DMS79 treated with DMSO at 0.1 percent for 48 hours (cell line): ENCODE measurements around the gene DELE1.
A peak's percentile ranks its signal among the peaks of the same experiment; 100 is the strongest.

ENCODE experiments used
- DNase-seq: peaks from one replicate; lab custom pipeline; 2025; lab: John Stamatoyannopoulos, UW

DELE1 gene

DNA sequence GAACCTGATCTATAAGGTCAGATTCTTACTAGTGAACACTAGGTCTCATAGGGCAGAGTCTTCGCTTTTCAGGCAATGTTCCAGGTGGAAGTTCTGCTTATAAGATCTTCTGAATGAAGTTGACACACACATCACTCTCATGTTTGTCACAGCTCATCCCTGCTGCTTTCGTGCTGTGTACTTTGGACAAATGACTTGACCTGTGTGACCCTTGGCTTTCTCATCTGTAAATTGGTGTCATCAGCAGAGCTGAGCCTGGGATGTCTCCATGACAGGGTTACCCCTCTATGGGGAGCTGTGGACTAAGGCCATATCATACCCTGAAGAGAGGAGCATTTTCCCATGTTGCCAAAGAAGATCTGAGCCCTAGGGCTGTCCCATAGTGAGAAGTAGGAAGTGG is 2.8 kb downstream of the DELE1 start:
- DNase-seq: no peak

DNA sequence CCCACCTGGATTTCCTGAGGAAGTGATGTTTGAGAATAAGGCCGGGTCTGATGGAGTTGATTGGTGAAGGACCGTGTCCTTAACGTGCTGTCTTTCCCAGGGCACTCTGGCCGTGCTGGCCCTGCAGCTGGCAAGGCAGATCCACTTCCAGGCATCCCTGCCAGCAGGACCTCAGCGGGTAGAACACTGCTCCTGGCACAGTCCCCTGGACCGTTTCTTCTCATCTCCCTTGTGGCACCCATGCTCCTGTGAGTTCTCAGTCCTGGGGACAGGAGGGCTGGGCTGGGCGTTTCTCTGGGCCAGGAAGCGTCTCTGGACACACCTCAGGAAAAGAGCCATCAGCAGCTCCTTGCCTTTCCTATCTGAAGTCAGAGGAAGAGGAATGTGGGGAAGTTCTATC is 4.4 kb downstream of the DELE1 start:
- no peak for DNase-seq

DNA sequence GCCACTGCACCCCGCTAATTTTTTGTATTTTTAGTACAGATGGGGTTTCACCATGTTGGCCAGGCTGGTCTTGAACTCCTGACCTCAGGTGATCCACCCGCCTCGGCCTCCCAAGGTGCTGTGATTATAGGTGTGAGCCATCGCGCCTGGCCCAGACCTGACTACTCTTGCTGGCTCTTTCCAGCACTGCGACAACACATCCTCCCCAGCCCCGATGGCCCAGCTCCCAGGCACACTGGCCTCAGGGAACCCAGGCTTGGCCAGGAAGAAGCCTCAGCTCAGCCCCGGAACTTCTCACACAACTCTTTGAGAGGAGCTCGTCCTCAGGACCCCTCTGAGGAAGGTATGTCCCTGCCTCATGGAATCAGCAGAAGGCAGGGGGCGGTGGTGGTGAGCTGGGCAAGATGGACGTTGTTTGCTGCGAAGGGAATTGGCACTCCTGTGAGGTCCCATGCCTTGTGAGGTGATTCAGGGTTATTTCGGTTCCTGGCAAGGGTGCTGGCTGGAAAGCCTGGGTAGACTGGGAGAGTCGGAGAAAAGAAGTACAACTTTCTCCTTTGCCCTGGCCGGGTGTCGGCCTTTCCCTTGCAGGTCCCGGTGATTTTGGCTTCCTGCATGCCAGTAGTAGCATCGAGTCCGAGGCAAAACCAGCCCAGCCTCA is 5.9 kb downstream of the DELE1 start:
- DNase-seq: no peak

DNA sequence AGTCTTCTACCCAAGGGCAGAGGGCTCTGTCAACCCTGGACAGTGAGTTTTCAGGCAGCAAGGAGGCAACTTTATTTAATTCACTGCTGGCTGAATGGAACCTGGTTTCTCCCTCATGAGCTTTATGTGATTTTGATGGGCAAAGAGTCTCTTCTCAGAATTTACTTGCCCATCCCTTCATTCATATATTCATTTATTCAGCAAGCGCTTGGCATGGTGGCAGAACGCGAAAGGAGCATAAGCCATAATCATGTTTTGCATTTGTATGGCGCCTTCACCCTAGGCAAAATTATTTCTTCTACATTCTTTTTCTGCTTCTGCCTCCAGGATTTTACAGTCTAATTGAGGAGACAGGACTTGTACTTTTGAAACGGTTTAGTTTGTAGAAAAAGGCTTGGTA is 8.0 kb downstream of the DELE1 start:
- DNase-seq: no peak

DNA sequence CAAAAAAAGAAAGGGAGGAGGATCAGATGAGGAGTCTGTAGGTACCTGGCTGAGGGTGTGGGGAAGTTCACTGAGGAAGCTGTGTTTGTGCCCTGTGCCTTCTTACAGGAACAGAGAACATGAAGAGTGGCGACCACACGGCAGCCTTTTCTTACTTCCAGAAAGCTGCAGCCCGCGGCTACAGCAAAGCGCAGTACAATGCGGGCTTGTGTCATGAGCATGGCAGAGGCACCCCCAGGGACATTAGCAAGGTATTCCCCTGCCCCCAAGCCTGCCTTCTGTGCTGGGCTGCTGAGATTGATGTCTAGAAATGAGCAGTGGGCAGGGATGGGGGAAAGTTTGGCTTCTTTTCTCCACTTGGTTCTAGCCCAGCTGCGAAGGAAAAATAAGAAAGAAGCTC is 9.5 kb downstream of the DELE1 start:
- DNase-seq: no peak

DNA sequence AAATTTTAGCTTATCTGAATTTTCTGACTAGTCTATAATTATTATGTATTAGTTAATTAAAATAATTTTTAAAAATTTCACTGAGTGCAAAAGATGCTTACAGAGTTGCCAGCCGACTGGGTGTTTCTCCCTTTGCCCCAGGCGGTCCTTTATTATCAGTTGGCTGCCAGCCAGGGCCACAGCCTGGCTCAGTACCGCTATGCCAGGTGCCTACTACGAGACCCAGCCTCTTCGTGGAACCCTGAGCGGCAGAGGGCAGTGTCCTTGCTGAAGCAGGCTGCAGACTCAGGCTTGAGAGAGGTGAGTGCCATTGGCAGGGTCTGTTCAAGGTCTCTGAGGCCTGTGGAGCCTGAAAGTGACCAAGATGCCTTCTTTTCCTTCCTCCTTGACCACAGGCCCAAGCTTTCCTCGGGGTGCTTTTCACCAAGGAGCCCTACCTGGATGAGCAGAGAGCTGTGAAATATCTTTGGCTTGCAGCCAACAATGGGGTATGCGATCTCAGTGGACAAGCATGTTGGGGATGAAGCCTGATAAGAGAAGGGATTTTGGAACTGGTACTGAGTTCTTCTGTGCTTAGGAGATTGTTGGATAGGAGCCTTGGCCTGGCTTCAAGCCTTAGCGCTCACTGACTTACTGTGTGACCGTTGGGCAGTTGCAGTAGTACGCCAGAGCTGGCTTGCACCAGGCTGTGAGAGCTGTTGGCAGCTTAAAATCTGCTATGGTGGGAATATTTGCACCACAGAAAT is 10.6 kb downstream of the DELE1 start:
- peak; percentile 33 for DNase-seq

DNA sequence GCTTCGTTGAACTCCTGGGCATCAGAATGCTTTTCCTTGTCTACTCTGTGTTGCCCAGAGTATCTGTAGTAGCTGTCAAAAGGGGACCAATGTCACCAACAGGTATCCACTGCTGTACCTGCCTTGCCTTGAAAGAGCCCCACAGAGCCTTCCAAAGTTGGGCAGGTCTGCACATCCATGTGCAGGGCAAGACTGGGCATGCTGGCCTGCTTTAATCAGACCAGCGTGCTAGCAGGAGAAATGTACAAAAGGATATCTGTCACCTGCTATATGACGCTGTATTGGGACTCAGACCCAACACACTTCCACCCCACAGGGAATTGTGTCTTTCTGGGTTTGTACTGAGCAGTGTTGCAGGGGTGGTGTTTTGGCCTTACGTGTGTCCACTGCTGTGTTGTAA is 11.9 kb downstream of the DELE1 start:
- DNase-seq: no peak

DNA sequence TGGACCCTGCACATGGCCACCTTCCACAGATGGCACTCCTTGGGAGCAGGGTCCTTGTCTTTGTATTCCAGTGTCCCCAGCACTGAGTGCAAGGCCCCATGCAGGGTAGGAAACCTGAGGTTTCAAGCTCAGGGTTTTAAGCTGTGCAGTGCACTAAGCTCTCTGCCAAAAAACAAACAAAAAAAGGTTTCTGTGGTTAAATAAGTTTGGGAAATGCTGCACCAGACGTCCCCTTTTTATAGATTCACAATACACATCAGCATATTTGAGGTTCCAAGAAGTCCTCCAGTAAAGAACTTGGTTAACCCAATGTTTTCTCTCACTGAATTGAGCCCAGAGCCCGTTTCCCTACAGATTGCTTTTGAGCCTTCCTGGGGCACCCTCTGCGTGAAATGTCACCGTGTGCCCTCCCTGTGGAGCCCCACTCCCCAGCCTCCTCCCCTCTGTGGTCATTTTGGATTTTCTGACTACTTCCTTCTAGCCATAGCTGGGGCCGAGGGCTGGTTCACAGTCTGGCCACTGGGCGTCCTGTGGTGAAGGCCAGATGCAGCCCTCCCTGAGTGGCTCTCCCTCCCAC is 17.1 kb downstream of the DELE1 start:
- DNase-seq: no peak

DNA sequence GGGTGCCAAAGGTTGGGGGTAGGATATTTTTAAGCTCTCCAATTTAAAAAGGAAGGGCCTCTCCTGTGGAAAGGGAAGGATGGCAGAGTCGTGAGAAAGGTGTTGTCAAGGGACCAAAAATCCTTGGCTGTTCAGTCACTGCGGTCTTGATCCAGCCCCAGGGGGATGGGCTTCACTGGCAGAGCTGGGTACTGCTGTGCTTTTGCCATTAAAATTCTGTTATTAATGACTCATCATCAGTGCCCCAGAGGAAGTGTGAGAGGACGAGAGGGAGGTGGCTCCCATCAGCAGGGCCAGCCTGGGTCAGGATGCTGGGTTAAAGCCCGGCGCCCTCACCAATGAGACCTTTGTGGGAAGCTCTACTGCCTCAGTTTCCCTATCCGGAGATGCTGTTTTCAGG is 17.6 kb downstream of the DELE1 start:
- no peak for DNase-seq

DNA sequence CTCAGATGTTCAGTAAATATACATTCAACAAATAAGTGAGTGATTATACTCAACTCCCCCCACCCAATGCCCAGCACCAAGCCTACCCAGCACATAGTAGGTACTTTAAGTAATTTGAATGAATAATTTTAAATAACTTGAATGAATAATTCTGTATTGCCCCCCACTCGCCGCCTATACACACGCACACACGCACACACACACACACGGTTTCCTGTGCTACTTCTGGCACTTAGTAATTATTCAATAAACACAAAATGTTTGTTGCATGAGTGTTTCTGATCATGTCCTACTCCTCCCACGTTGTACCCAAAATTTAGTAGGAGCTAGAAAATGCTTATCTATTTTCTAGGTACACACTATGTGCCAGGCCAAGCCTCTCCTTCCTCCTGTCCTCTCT is 18.1 kb downstream of the DELE1 start:
- no peak for DNase-seq

DNA sequence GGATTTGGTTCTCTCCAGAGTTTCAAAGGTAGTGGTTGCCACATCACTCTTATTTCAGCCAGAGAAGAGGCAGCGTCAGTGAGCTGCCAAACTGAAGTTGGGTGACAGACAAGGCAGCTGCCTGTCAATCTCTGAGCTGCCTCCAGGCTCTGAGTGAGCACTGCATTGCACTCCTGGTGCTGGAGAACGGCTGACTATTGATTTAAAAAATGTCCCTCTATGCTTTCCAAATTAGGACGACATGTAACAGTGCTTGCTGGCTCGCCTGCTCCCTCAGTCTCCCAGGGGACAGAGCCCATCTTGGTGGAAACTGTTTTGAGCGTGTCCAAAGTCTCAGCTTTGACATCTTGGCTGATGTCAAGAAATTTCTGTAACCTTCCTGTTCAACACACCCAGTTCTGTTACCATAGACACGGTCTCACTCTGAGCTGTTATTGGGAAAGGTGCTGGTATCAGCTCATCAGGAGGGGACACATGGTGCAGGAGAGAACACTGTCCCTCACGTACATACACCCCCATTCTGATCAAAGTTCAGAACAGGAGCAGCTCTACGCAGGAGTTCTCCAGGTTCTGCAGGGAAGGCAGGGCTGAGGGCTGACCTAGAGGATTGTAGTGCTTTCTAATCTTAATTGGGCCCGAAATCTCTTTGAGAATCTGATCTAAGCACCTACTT is 18.6 kb downstream of the DELE1 start:
- no peak for DNase-seq

DNA sequence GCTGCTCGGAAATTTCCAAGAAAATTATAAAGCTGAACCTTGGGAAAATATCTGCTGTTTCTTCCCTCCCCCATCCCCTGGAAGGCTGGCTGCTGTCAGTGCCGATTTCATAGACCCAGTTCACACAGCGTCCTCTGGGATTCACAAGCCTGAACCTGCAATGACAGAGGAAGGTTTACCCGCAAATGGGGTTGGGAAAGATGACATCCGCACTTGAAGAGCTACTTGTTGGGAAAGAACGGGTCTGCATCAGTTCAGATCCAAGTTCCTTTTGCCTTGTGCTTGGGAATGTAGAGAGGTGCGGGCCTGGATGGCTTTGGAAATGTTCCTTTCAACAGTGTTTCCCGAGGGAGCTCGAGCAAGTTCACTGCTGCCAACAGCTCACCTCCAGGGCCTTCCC is 20.4 kb downstream of the DELE1 start:
- DNase-seq: no peak

DNA sequence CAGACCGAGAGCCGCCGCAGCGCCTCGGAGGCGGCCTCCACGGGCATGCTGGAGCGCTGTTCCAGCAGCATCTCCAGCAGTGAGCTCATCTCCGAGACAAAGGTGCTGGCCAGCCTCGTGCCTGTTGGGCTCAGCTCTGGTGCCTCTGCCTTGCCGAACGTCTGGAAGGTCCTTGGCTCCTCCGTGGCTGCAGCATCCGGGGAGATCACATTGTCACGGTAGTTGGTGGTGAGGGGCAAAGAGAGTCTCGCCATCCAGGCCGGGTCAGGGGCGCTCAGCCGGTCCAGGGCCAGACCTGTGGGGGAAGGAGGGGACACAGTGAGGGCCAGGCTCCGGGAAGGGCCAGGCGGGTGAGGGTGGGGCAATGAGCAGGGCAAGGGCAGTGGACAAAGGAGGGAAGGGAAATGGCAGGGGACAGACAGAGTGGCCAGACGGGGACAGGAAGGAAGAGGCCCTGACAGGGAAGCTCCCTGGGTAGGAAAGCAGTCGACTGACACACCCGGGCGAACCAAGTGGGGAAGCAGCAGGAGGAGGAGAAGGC is 21.9 kb downstream of the DELE1 start:
- DNase-seq: no peak

DNA sequence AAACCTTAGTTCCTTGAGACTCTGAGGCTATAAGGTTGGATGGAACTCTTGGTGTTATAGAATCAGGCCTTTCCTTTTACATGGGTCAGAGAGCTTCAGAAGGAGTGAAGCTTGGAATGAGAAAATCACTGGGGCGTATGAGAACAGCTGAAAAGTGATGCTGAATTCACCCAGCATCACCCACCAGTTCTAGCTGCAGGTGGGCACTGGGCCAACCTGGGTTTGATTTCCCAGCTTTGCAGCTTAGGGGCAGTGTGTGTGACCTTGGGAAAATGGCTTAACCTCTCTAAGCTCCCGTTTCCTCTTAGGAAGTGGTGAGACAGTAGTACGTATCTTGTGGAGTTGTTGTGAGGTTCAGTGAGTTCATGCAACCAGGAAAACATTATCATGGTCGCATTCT is 23.6 kb downstream of the DELE1 start:
- DNase-seq: no peak

DNA sequence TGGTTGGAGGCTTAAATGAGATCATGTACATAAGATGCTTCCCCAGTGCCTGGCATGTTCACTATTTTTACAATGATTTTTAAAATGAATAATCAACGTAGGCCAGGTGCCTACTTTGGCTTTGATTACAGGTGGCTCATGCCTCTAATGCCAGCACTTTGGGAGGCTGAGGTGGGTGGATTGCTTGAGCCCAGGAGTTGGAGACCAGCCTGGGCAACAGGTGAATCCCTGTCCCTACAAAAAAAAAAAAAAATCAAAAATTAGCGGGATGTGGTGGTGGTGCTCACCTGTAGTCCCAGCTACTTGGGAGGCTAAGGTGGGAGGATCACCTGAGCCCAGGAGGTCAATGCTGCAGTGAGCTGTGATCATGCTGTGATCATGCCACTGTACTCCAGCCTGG is 25.1 kb downstream of the DELE1 start:
- no peak for DNase-seq

DNA sequence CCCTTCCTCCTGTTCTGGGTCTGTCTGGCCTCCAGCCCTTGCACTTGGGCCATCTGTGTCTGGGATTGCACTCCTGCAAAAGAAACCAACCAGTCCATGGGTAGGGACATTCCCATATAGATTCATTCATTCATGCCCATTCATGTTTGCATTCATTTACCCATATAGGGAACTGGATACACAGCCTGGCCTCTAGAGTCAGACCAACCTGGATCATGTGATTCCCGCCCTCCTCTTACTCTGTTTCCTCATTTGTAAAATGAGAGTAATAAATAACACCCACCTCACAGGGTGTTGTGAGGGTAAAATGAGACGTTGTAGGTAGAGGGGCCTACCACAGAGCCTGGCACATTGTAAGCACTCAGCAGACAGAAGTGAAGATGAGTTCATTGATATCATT is 25.8 kb downstream of the DELE1 start:
- DNase-seq: no peak

DNA sequence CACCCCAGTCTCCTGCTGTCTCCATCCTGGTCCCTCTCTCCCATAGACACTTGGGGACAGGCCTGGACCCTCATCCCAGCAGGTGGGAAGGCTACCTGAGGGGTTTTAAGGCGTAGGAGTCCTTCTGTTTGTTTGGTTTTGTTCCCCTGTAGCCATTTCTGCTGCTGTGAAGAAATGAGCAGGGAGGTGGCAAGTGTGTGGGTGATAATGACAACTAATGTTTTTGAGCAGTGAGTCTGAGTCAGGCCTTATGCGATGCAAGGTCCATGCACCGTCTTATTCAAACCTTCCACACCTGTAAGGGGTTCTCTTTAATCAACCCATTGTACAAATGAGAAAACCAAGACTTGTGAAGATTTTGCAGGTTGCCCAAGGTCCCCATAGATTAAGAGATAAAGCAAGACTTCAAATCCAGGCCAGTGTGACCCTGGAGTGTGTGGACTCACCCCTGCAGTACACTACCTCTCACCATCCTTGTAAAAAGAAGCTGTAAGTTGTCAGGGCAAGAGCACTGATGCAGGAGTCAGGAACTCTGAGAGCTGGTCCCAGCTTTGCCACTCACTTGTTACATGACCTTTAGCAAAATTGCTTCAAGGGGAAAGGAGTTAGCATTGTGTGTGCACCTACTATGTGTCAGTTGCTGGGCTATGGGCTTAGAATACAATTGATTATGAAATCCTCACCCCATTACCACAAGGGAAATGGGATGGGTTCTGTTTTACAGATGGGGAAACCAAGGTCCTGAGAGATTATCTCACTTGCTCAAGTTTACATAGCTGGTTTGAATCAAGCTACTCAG is 26.7 kb downstream of the DELE1 start:
- DNase-seq: no peak

DNA sequence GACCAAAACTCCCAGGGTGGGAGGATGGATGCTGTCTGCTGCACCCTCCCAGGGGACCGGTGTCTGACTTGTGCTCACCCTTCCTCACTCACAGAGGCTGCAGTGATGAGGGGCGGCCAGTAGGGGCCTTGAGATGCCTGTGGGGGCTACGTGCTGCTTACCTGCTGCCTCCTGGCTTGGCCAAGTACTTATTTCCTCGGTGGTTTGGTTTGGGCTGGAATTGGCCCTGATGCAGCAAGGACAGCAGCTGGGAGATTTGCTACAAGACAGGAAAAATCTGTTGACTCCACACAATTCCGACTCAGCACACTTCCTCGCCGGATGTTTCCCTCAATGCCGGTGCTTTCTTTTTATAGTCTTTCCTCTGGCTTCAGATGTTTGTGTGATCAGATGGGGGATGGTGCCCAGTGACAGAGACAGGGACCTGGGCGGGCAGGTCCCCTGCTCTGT is 27.7 kb downstream of the DELE1 start:
- DNase-seq: no peak

DNA sequence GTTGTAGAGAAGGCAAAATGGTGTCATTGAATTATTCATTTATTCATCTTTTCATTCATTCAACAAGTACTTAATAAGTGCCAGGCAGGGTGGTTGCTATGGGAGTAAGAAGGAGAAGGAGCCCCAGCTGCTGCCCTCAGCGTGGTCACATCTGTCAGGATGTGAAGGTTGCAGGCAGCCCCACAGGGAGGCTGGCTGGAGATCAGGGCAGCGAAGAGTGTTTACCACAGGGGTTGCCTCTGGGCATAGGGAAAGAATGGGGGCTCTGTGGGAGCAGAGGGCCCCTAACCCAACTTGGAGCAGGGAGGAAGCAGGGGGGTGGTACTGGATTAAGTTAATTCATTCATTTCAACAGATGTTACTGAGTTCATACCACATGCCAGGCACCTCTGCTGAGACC is 28.3 kb downstream of the DELE1 start:
- DNase-seq: no peak

DNA sequence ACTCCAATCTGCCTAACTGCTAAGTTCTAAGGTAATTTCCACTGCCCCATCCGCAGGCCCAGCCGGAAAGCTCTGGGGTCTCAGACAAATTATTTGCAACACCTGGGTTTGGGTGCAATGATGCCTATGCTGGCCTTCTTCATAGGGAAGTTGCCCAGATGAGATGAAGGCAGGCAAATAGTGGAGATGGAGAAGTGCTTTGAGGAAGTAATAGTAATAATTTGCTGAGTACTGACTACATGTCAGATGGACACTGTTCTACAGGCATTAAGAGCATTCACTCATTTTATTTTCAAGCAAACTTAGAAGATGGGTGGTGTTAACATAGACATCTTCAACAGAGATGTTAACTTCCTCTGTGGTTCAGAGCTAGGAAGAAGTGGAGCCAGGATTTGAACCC is 30.5 kb downstream of the DELE1 start:
- no peak for DNase-seq

DNA sequence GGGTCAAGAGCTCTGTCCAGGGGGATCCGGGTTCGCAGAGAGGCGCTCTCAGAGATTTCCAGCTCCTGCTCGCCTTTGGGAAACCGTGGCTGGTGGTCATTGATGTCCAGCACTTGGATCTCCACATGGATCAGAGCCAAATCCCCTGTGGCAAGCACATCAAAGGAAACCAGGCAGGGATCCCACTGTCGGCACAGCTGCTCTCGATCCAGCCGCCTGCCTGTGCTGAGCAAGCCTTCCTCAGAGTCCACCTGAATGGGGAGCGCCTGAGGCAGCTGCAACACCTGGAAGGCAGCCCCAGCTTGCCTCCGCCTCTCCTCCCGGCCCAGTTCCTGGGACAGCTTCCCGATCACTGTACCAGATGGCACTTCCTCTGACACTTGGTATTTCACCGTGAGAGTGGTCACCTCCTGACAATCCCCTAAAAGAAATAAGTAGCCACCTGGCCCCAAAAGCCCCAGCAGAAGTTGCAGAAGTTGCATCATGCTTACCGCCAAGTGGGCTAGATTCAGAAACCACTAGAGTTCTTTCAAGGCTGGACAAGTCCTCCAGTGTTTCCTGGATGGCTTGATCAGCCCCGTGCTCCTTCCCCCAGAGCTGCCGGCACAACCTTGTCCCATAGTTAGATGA is 33.8 kb downstream of the DELE1 start:
- no peak for DNase-seq
